IPS-11a (cell line): ENCODE data around the gene JAKMIP2.

ENCODE experiments used
- H3K4me3 ChIP-seq: one replicate; pipeline ENCODE4 v1.5.1; 2013; ENCODE audit warnings: low read depth, low read length, control low read depth

JAKMIP2 gene

GRCh38 chr5:147704544-147704943 lies 78.0 kb downstream of the JAKMIP2 start:
- no peak overlapping the region for H3K4me3 ChIP-seq

- no peak overlapping the region for H3K4me3 ChIP-seq
Observed at GRCh38 chr5:147701468-147701867, 81.1 kb downstream of the JAKMIP2 start.

GRCh38 chr5:147699496-147700088 lies 82.9 kb downstream of the JAKMIP2 start:
- no peak overlapping the region for H3K4me3 ChIP-seq

- no peak overlapping the region for H3K4me3 ChIP-seq
Observed at GRCh38 chr5:147697380-147697779, 85.1 kb downstream of the JAKMIP2 start.

GRCh38 chr5:147694772-147695171 lies 87.8 kb downstream of the JAKMIP2 start:
- no peak overlapping the region for H3K4me3 ChIP-seq

- H3K4me3 ChIP-seq, result no peak overlapping the region
Observed at GRCh38 chr5:147693233-147693632, 89.3 kb downstream of the JAKMIP2 start.

- H3K4me3 ChIP-seq, result no peak overlapping the region
Observed at GRCh38 chr5:147691130-147691529, 91.4 kb downstream of the JAKMIP2 start.

GRCh38 chr5:147690595-147690994 lies 91.9 kb downstream of the JAKMIP2 start:
- H3K4me3 ChIP-seq, result no peak overlapping the region

GRCh38 chr5:147689426-147689825 lies 93.1 kb downstream of the JAKMIP2 start:
- no peak overlapping the region for H3K4me3 ChIP-seq

GRCh38 chr5:147688656-147689356 lies 93.7 kb downstream of the JAKMIP2 start:
- no peak overlapping the region for H3K4me3 ChIP-seq

- no peak overlapping the region for H3K4me3 ChIP-seq
Observed at GRCh38 chr5:147687118-147687517, 95.4 kb downstream of the JAKMIP2 start.

- H3K4me3 ChIP-seq, result no peak overlapping the region
Observed at GRCh38 chr5:147686421-147686820, 96.1 kb downstream of the JAKMIP2 start.

- no peak overlapping the region for H3K4me3 ChIP-seq
Observed at GRCh38 chr5:147685993-147686392, 96.5 kb downstream of the JAKMIP2 start.

GRCh38 chr5:147675168-147675567 lies 107.4 kb downstream of the JAKMIP2 start:
- no peak overlapping the region for H3K4me3 ChIP-seq

- H3K4me3 ChIP-seq, result no peak overlapping the region
Observed at GRCh38 chr5:147674411-147674810, 108.1 kb downstream of the JAKMIP2 start.

- no peak overlapping the region for H3K4me3 ChIP-seq
Observed at GRCh38 chr5:147673791-147674190, 108.7 kb downstream of the JAKMIP2 start.

- H3K4me3 ChIP-seq, result no peak overlapping the region
Observed at GRCh38 chr5:147673266-147673665, 109.3 kb downstream of the JAKMIP2 start.

- no peak overlapping the region for H3K4me3 ChIP-seq
Observed at GRCh38 chr5:147671365-147671764, 111.2 kb downstream of the JAKMIP2 start.

GRCh38 chr5:147670815-147671214 lies 111.7 kb downstream of the JAKMIP2 start:
- H3K4me3 ChIP-seq, result no peak overlapping the region

GRCh38 chr5:147669169-147669869 lies 113.2 kb downstream of the JAKMIP2 start:
- no peak overlapping the region for H3K4me3 ChIP-seq

- no peak overlapping the region for H3K4me3 ChIP-seq
Observed at GRCh38 chr5:147668385-147668784, 114.1 kb downstream of the JAKMIP2 start.

- H3K4me3 ChIP-seq, result no peak overlapping the region
Observed at GRCh38 chr5:147667363-147667762, 115.2 kb downstream of the JAKMIP2 start.
